Natural killer cell (primary cell): ENCODE data around the gene RAB31. TPM values are rescaled to one million over a fixed set of nuclear protein-coding genes. Genes with fewer than 3 reads are reported as not detected.

ENCODE experiments used
- ATAC-seq, 3 donors: fragments of 150-1000 bp in 2 of 3; fragments of 200-7000 bp in 1 of 3; cut with Tn5 transposase; 1 replicate in 1 of 3; 2 replicates in 2 of 3; pipeline ENCODE4 v1.10.0; 2021; ENCODE audit warnings: mild to moderate bottlenecking in 2 of 3, moderate library complexity in 2 of 3
- DNase-seq, 2 donors: peaks; one replicate each; pipeline versions ENCODE4 v3.0.0 to v3.0.0-alpha.2; 2013 to 2021; ENCODE audit warnings: mixed read lengths in 1 of 2
- H3K27ac ChIP-seq: one replicate; pipeline ENCODE4 v1.5.1; 2013; ENCODE audit warnings: mild to moderate bottlenecking, low read length
- H3K27me3 ChIP-seq: one replicate; pipeline ENCODE4 v1.6.1; 2013; ENCODE audit warnings: low read length; ENCODE audit not compliant: control insufficient read depth, insufficient read depth
- H3K36me3 ChIP-seq: one replicate; pipeline ENCODE4 v1.6.1; 2013; ENCODE audit warnings: low read length; ENCODE audit not compliant: control insufficient read depth, insufficient read depth
- H3K4me1 ChIP-seq: one replicate; pipeline ENCODE4 v1.6.1; 2013; ENCODE audit warnings: low read length; ENCODE audit not compliant: control insufficient read depth, insufficient read depth
- H3K4me3 ChIP-seq: one replicate; pipeline ENCODE4 v1.5.1; 2013; ENCODE audit warnings: low read length
- H3K9me3 ChIP-seq: one replicate; pipeline ENCODE4 v1.6.1; 2013; ENCODE audit warnings: low read length; ENCODE audit not compliant: control insufficient read depth, insufficient read depth
- H3K27ac Mint-ChIP-seq, 2 donors: one replicate each; pipeline ENCODE4 v1.8.0; 2022; ENCODE audit warnings: mild to moderate bottlenecking in 2 of 2, mixed read lengths in 2 of 2, moderate library complexity in 1 of 2
- H3K27me3 Mint-ChIP-seq, 2 donors: one replicate each; pipeline ENCODE4 v1.8.0; 2022; ENCODE audit warnings: low read depth in 2 of 2, mixed read lengths in 2 of 2
- H3K36me3 Mint-ChIP-seq: one replicate; pipeline ENCODE4 v1.8.0; 2022; ENCODE audit warnings: mixed read lengths
- H3K4me1 Mint-ChIP-seq, 2 donors: one replicate each; pipeline ENCODE4 v1.8.0; 2022; ENCODE audit warnings: mixed read lengths in 2 of 2
- H3K4me3 Mint-ChIP-seq: one replicate; pipeline ENCODE4 v1.8.0; 2022; ENCODE audit warnings: mild to moderate bottlenecking, moderate library complexity, mixed read lengths
- H3K9me3 Mint-ChIP-seq, 2 donors: one replicate each; pipeline ENCODE4 v1.8.0; 2022; ENCODE audit warnings: mixed read lengths in 2 of 2
- WGBS: methylation state at CpG from one replicate; pipeline ENCODE4 v1.1.7; 2013; ENCODE audit warnings: missing lambda C conversion rate; ENCODE audit not compliant: insufficient coverage; 5-methylcytosine and 5-hydroxymethylcytosine counted together
- intact Hi-C: fragments of 100-400 bp; cut with micrococcal nuclease; formaldehyde crosslinking; loops from one replicate; pipeline ENCODE4 v1.14.2; 2022
- total RNA-seq, 4 donors: library from RNA; stranded (reverse); fragments of 120-200 nt in 1 of 4; gene quantifications; one replicate each; pipeline versions ENCODE4 v1.2.3 to v1.2.4, GENCODE V29; 2013 to 2022
- TF ChIP-seq, protein P1 (sequence below): fragments of 200-600 bp; IDR thresholded peaks from one replicate; pipeline ENCODE4 v1.8.0; 2022; ENCODE audit warnings: antibody characterized with exemption

The RAB31 gene
- total RNA-seq, 3 donors from 2014 or later (not counting 1 experiment from before 2014, with no cell fraction given) = 5.3 to 26.1 (median 9.9) TPM

DNA sequence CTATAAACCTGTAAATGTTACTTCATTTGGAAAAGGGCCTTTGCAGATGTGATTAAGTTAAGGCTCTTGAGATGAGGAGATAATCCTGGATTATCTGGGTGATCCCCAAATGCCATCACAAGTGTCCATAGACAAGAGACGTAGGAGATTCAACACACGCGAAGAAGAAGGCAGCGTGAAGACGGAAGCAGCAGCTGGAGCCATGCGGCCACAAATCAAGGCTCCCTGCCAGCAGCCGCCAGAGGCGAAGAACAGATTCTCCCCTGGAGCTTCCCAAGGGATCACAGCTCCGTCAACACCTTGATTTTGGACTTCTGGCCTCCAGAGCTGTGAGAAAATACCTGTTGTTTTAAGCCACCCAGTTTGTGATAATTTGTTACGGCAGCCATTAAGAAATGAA is 194.7 kb downstream of the RAB31 start:
- Mint-ChIP-seq H3K27me3 (peaks cover 21 to 22% of the 10 kb centered on the region in 2 donors), H3K36me3 (no peaks in the 10 kb centered on the region), H3K4me1 (no peaks in the 10 kb centered on the region), H3K27ac (no peak overlapping the region), H3K4me3 (no peak overlapping the region), H3K9me3 (no peaks in the 10 kb centered on the region)
- DNase-seq (no peak), ATAC-seq (no peak)
- Histone ChIP-seq H3K36me3 (no peaks in the 10 kb centered on the region), H3K9me3 (no peaks in the 10 kb centered on the region), H3K4me1 (no peaks in the 10 kb centered on the region), H3K27ac (no peak overlapping the region), H3K4me3 (no peak overlapping the region), H3K27me3 (no peaks in the 10 kb centered on the region)
- 93% methylated on average over 10 of the region's 10 CpGs for WGBS
- TF ChIP-seq, protein P1, sequence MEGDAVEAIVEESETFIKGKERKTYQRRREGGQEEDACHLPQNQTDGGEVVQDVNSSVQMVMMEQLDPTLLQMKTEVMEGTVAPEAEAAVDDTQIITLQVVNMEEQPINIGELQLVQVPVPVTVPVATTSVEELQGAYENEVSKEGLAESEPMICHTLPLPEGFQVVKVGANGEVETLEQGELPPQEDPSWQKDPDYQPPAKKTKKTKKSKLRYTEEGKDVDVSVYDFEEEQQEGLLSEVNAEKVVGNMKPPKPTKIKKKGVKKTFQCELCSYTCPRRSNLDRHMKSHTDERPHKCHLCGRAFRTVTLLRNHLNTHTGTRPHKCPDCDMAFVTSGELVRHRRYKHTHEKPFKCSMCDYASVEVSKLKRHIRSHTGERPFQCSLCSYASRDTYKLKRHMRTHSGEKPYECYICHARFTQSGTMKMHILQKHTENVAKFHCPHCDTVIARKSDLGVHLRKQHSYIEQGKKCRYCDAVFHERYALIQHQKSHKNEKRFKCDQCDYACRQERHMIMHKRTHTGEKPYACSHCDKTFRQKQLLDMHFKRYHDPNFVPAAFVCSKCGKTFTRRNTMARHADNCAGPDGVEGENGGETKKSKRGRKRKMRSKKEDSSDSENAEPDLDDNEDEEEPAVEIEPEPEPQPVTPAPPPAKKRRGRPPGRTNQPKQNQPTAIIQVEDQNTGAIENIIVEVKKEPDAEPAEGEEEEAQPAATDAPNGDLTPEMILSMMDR = no peak
- intact Hi-C loops = no loop called here

DNA sequence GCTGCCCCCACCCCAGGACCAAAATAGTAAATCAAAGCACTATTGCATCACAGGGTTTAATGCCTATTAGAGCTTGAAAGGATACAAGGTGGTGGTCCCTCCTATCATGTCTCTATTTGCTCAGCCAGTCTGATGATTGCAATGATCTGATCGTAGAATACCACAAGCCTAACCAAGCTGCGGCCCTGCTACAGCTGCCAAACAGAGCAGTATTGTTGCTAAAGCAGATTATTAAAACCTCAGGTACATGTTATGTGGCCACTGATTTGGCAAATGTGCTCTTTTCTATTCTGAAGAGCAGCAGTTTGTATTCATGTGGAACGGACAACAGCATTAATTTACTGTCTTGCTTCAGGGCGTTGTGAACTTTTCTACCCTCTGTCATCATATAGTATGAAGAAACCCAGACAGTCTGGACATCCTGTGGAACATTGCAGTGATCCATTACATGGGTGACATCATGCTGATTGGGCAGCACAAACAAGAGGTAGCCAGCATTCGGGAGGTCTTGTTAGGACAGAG is 197.4 kb downstream of the RAB31 start:
- no peaks in the 10 kb centered on the region for H3K4me1 Mint-ChIP-seq
- intact Hi-C loops = no loop called here

DNA sequence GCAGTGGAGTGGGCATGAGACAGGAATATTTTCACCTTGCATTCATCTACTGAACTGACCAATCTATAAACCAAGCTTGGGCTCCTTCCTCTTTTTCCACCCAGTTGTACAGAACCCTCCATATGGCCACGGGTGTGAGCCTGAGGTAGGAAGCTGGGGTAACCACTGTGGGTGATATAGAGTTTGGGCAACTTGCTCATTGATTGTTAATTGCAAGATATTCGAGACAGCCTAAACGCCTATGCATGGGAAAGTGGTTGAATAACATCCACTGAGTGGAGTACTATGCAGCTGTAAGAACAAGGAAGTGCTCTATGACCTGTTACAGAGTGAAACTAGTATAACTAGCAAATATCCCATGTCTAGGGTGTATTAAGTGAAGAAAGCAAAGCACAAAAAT is 198.4 kb downstream of the RAB31 start:
- ATAC-seq = peak in 1 of 3 donors; percentile 68
- intact Hi-C loops = no loop called here
- no peak overlapping the region for H3K27ac Mint-ChIP-seq
- Histone ChIP-seq H3K36me3 (no peaks in the 10 kb centered on the region), H3K27me3 (no peaks in the 10 kb centered on the region), H3K4me1 (no peaks in the 10 kb centered on the region), H3K27ac (no peak overlapping the region), H3K4me3 (no peak overlapping the region), H3K9me3 (no peaks in the 10 kb centered on the region)
- no peak for DNase-seq
- peaks cover 28 to 47% of the 10 kb centered on the region in 2 donors for H3K27me3 Mint-ChIP-seq
- no peaks in the 10 kb centered on the region for H3K9me3 Mint-ChIP-seq
- TF ChIP-seq, protein P1 = no peak
- no peak overlapping the region for H3K4me3 Mint-ChIP-seq
- no peaks in the 10 kb centered on the region for H3K4me1 Mint-ChIP-seq
- H3K36me3 Mint-ChIP-seq = no peaks in the 10 kb centered on the region
- WGBS = 67% methylated on average over 3 of the region's 3 CpGs

More for the DNA sequence above, 197.4 kb downstream of the RAB31 start:
- no peak for DNase-seq
- no peak for ATAC-seq
- Mint-ChIP-seq H3K36me3 (no peaks in the 10 kb centered on the region), H3K9me3 (no peaks in the 10 kb centered on the region), H3K27me3 (peaks cover 28 to 44% of the 10 kb centered on the region in 2 donors), H3K4me3 (no peak overlapping the region), H3K27ac (no peak overlapping the region)
- WGBS = 89% methylated on average over 5 of the region's 5 CpGs
- H3K9me3 ChIP-seq = no peaks in the 10 kb centered on the region
- H3K4me1 ChIP-seq = no peaks in the 10 kb centered on the region
- H3K27me3 ChIP-seq = no peaks in the 10 kb centered on the region
- H3K4me3 ChIP-seq = no peak overlapping the region
- no peak overlapping the region for H3K27ac ChIP-seq
- no peaks in the 10 kb centered on the region for H3K36me3 ChIP-seq
- TF ChIP-seq, protein P1 = no peak

DNA sequence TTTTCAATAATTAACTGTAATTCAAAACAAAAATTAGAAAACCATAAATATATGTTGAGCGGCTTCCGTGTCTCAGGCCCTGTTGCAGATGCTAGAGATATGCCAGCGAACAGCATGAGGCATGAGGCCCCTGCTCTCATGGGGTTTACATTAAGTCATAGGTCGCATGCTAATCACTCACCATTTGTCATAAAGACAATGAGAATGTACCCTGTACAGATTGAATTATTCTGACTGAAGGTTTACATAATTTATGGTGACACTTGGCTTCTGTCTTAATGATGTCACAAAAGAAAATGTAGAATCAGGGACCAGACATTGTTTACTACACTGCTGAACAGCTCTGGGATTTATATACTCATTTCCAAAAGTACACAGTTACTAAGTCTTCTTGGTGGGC is 199.8 kb downstream of the RAB31 start:
- no peak for ATAC-seq
- intact Hi-C loops = no loop called here
- no peak overlapping the region for H3K4me3 Mint-ChIP-seq
- Histone ChIP-seq H3K4me1 (no peaks in the 10 kb centered on the region), H3K27ac (no peak overlapping the region), H3K36me3 (no peaks in the 10 kb centered on the region), H3K27me3 (no peaks in the 10 kb centered on the region), H3K9me3 (peaks cover 2% of the 10 kb centered on the region), H3K4me3 (no peak overlapping the region)
- no peak overlapping the region for H3K27ac Mint-ChIP-seq
- no peaks in the 10 kb centered on the region for H3K36me3 Mint-ChIP-seq
- no peak for DNase-seq
- TF ChIP-seq, protein P1 = no peak
- WGBS = 85% methylated on average over 4 of the region's 4 CpGs
- peaks cover under 1 to 2% of the 10 kb centered on the region in 2 donors for H3K4me1 Mint-ChIP-seq
- no peaks in the 10 kb centered on the region for H3K9me3 Mint-ChIP-seq
- peaks cover 26 to 47% of the 10 kb centered on the region in 2 donors for H3K27me3 Mint-ChIP-seq
